NCI-H460 (cell line): ENCODE results near the gene RS1. TPM values are rescaled to one million over a fixed set of nuclear protein-coding genes. Genes with fewer than 3 reads are reported as not detected.

Source experiments
- DNase-seq: peaks from one replicate; pipeline ENCODE4 v3.0.0-alpha.2; 2016; ENCODE audit warnings: low read depth; ENCODE audit errors: extremely low read depth
- polyA plus RNA-seq: library from polyadenylated mRNA; depleted of rRNA; stranded (reverse); fragments of >200 nt; gene quantifications from 2 replicates; pipeline ENCODE4 v1.2.3, GENCODE V29; 2014; cell fraction: nucleus; rRNA removed
- total RNA-seq: library from RNA; depleted of rRNA; stranded (reverse); fragments of >200 nt; shearing (Covaris generic); gene quantifications from 2 replicates; pipeline ENCODE4 v1.2.3, GENCODE V29; 2014; rRNA removed

The RS1 gene
- total RNA-seq, result not detected in 2 replicates
- polyA plus RNA-seq, result not detected in 2 replicates

- no peak for DNase-seq
These were observed at the start of gene RS1 for GRCh38 chrX:18672008-18672407. Gene RS1, minus strand, starts transcription at chrX:18672108. Its CDS starts 40 bp downstream, at chrX:18672068.

GRCh38 chrX:18719852-18720251 lies 47.9 kb upstream of the RS1 start:
- no peak for DNase-seq

DNA sequence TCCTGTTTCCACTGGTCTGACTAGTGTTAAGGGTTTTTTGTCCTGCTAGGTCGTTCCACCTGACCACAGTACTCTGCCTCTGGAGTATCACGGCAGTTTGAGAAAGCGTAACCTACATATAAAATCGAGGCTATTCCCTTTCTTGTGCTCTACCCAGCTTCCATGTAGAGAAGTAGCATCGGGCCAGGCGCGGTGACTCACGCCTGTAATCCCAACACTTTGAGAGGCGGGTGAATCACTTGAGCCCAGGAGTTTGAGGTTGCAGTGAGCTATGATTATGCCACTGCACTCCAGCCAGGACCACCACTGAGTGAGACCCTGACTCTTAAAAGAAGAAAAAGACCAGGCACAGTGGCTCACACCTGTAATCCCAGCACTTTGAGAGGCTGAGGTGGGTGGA lies 43.0 kb upstream of the RS1 start:
- DNase-seq, result no peak

GRCh38 chrX:18709833-18710232 lies 37.9 kb upstream of the RS1 start:
- no peak for DNase-seq

DNA sequence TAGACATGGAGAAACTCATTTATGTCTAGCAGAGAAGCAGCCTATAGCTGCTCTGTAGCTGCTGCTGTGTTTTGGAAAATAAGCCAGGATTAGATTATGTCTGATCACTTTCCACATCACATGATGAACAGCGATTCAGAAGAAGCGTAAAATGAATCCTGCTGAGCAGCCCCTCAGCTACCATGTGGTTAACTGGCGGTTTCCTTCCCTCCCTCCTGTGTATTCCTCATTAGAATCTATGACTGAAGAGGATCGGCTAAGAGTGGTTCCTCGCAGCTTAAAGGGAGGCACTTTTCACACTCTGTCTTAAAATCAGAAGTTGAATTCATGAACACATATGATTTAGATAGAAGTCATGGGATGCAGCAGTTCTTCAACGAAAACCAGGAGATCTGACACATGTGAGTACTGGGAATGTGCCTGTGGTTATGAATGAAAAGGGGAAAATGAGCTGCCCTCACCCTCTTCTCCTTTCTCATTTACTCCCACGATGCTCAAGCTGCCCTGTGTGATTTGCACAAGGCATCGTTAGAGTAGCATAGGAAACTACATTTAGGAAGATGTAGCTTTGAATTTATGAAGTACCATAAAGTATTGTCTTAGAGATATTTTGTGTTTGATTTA lies 35.6 kb upstream of the RS1 start, which contains the start of gene PPEF1:
PPEF1 (plus strand) TSS at position 220 of the 624 bp plus-strand sequence; CDS start at position 356, 136 bp downstream.
- DNase-seq, result no peak

- DNase-seq, result peak; percentile 90
These were observed 30.7 kb upstream of the RS1 start for GRCh38 chrX:18702362-18703195.

DNA sequence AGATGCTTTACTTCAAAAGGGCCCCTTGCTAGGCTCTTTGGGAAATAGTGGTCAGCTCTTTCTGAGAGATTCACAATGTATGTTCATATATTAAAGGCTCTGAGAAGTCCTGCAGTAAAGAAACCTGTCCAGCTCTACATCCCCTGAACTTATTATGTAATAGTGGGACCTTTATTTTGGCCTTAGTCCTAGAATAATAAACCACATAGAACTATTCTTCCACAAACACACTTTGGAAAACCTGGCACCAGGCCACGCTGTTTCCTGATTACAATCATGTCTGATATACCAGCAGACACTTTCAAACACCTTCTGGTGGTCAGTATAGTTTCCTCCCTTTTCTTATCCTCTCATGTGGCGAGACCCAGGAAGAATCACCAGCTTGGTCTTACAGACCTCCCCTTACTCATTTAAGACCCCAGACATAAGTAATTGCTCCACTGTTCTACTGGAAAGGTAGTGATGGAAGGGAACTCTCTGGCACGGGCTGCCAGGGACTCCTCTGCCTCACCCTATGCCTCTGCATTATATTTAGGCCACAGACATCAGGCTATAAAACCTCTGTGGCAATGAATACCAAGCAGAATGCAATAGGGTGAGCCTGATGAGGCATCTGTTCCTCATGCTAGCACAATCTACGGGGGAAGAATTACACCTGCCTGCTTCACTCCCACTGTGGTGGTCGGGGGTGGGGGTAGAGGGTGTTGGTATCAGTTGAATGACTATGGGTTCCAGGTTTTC lies 29.9 kb upstream of the RS1 start:
- DNase-seq, result peak; percentile 69

DNA sequence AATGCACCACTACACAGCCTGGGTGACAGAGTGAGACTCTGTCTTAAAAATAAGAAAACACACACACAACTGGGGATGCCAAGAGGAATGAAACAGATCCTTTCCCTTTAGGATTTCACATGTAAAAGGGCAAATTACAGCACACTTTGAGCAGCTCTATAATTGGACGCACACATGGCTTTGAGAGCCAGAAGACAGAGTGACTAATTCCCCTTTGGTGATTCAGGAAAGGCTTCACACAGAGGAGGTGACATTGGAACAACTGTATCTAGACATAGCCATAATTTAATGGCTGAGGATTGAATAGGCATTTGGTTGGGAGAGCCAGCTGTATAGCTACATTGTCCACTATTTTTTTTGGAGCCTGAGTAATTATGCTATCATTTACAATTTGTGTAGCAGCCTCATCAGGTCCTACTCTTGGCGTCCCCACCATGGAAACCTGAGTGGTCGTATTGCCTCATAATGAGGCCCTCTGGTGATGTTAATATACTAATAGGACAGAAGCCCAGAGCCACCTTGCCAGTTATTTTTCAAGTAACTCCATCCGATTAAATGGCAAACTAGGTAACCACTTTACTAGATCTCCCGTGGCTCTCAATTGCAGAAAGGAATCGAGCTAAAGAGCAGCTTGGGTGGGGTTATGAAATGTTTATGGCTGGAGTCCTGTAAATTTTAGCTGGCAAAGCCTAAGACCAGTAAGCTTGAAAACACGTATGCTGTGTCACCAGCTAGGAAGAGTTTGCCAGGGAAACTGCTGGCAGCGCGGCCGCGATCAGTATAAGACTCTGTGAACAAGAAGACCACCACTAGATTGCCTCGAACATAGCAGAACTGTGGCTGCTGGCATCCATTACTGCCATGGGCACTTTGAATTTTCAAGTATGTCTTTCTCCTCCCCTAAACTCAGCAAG lies 27.1 kb upstream of the RS1 start:
- peak; percentile 20 for DNase-seq

DNA sequence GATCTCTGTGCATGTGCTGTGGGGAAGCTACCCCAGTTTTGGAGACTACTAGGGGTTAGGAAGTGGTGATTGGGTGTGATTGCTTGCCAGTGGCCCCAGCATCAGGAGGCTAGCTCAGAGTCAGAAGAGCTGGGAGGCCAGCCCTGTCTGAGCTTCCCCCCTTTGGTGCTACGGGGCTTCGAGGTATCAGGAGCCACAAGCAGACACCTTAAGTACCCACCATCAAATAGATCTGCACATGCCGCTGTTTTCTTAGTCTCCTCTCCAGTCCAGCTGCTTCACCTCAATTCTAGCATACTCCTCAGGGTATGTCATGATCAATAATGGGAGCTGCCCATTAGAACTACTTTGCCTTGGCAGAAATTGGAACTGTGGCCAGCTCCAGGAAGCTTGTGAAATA lies 24.7 kb upstream of the RS1 start:
- no peak for DNase-seq

GRCh38 chrX:18692541-18692940 lies 20.6 kb upstream of the RS1 start:
- no peak for DNase-seq

GRCh38 chrX:18691431-18691830 lies 19.5 kb upstream of the RS1 start:
- DNase-seq, result no peak

- DNase-seq, result peak; percentile 68
These were observed 16.1 kb upstream of the RS1 start for GRCh38 chrX:18687856-18688495.

GRCh38 chrX:18682979-18683387 lies 11.1 kb upstream of the RS1 start:
- DNase-seq, result no peak

DNA sequence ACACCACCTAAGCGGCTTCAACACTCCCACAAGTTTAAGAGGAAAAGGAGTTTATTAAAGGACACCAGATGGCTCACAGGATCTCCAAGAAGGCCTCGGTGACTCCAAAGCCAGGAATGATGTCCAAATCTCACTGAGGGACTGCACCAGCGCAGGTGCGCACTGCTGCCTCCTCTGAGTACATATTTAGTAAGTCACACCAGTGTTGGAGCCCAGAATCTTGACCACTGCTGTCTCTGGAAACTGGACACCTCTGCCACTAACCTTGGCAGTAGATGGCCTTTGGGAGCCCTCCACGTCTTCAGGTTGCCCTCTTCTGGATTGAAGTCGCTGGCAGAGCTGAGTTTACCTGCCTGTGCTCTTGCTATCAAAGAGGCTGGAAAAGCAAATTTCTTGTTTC lies 10.1 kb upstream of the RS1 start:
- DNase-seq, result no peak

DNA sequence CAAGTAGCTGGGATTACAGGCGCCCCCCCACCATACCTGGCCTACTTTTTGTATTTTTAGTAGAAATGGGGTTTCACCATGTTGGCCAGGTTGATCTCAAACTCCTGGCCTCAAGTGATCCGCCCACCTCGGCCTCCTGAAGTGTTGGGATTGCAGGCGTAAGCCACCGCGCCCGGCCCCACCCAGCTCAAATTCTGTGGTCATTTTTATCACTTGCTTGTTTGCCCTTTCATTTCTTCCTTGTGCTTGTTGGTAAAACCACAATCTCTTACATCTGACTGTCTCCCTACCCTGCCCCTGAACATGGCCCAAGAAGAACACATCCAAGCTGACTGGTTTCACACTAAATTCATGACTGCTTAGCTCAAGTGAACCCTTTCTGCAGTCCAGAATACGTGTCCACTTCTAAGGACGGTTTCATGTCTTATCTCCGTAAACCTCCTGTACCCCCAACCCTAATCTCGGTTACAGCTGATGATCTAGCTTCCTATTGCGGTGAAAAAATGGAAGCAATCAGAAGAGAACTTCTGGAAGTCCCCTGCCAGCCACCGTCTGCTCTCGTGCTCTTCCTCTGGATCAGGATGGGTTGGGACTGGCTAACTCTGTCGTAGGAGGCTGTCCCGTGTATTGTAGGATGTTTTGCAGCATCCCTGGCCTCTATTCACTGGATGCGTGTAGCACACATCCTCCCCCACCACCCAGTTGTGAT lies 5.4 kb upstream of the RS1 start:
- DNase-seq, result no peak

GRCh38 chrX:18676470-18676869 lies 4.6 kb upstream of the RS1 start:
- DNase-seq, result no peak

DNA sequence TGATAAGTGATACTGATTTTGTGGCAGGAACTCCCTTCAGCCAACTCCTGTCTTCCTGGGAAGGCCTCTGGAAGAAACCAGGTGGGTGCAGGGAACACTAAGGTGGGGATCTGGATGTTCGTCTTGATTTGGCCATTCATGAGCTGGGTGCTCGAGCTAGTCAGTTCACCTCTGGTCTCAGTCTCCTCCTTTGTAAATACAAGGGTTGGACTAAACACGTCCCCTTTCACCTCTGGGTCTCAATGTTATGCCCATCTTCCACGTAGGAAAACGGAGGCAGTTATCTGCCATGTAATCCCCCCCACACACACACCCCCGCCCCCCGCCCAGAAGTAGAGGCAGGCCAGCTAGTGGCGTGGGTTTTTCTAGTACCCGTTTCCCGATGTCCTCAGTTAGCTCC lies 4.1 kb upstream of the RS1 start:
- DNase-seq, result no peak

GRCh38 chrX:18674788-18675735 lies 3.2 kb upstream of the RS1 start:
- DNase-seq, result peak; percentile 72
